Uterus (tissue), 2 donors: Measurements from ENCODE around the gene PRDM15.

Experiments used
- POLR2A ChIP-seq, 2 donors: fragments of 450-650 bp; IDR thresholded peaks; one replicate each; pipeline ENCODE4 v1.6.1; 2016; ENCODE audit warnings: antibody characterized with exemption in 2 of 2, mild to moderate bottlenecking in 1 of 2, moderate library complexity in 1 of 2
- TF ChIP-seq, protein P1 (sequence below), 4 experiments: fragments of 200-600 bp in 2 of 4; fragments of 450-650 bp in 2 of 4; sonication (generic) in 2 of 4; IDR thresholded peaks; one replicate each; pipeline ENCODE4 v1.5.1; 2016 to 2019; ENCODE audit warnings: antibody characterized with exemption in 4 of 4, mild to moderate bottlenecking in 2 of 4, moderate library complexity in 1 of 4

DNA sequence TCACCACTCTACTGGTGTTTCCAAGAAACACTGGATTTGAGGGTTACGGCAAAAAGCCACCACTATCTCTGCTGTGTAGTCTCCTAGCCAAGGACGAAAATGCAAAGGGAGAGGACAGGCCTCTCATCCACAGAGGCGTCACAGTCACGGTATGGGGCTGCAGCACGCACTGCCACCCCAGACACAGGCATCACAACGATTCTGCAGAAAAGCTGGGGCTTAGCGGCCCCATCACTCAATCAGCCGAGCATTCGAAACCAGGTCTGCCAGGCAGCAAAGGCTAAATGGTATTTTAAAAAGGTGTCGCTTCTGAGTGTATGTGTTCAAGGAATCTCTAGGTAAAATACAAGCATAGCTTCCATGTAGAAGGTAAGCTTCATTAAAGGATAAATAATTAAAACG lies 113.7 kb downstream of the PRDM15 start:
- TF ChIP-seq, protein P1, sequence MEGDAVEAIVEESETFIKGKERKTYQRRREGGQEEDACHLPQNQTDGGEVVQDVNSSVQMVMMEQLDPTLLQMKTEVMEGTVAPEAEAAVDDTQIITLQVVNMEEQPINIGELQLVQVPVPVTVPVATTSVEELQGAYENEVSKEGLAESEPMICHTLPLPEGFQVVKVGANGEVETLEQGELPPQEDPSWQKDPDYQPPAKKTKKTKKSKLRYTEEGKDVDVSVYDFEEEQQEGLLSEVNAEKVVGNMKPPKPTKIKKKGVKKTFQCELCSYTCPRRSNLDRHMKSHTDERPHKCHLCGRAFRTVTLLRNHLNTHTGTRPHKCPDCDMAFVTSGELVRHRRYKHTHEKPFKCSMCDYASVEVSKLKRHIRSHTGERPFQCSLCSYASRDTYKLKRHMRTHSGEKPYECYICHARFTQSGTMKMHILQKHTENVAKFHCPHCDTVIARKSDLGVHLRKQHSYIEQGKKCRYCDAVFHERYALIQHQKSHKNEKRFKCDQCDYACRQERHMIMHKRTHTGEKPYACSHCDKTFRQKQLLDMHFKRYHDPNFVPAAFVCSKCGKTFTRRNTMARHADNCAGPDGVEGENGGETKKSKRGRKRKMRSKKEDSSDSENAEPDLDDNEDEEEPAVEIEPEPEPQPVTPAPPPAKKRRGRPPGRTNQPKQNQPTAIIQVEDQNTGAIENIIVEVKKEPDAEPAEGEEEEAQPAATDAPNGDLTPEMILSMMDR (IDR thresholded peaks at IDR 0.05), result no peak
- TF ChIP-seq POLR2A (IDR thresholded peaks at IDR 0.05), result no peak
